ENCODE data around the gene IL1F10.
"Not testable (repeated sequence)": the region's sequence is repeated elsewhere in the genome, so short reads cannot be mapped to it uniquely, and the experiment has no call there.

Gene IL1F10

DNA sequence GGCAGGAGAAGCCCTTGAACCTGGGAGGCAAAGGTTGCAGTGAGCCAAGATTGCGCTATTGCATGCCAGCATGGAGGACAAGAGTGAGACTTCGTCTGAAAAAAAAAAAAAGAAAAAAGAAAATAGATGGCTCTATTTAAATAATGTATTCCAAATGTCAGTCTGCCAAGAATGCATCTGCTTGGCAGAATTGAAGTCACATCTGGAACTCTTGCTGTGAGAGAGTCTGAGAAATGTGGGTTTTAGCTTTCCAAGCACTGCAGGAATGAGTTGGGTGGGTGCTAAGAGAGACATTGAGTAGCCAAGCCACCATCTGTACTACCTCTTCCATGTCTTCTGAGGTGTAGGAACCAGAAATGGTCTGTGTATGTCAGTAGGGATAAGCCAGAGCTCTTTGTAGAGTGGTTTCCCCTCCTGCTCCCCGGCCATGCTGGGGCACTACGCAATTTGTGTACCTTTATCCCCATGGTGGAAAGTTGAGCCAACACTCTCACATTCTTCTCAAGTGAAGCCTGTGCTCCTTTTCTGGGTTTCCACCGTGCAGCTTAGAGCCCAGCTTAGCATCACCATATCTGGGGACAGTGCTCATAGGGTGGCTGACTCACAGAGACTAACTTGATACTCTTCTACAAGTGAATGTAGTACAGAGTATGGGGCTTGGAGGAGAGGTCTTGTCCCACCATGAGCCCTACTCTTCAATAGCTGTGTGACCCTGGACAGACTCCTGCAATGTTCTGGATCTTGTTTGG is 25.3 kb downstream of the IL1F10 start (continued):
- TF ChIP-seq, protein P1, sequence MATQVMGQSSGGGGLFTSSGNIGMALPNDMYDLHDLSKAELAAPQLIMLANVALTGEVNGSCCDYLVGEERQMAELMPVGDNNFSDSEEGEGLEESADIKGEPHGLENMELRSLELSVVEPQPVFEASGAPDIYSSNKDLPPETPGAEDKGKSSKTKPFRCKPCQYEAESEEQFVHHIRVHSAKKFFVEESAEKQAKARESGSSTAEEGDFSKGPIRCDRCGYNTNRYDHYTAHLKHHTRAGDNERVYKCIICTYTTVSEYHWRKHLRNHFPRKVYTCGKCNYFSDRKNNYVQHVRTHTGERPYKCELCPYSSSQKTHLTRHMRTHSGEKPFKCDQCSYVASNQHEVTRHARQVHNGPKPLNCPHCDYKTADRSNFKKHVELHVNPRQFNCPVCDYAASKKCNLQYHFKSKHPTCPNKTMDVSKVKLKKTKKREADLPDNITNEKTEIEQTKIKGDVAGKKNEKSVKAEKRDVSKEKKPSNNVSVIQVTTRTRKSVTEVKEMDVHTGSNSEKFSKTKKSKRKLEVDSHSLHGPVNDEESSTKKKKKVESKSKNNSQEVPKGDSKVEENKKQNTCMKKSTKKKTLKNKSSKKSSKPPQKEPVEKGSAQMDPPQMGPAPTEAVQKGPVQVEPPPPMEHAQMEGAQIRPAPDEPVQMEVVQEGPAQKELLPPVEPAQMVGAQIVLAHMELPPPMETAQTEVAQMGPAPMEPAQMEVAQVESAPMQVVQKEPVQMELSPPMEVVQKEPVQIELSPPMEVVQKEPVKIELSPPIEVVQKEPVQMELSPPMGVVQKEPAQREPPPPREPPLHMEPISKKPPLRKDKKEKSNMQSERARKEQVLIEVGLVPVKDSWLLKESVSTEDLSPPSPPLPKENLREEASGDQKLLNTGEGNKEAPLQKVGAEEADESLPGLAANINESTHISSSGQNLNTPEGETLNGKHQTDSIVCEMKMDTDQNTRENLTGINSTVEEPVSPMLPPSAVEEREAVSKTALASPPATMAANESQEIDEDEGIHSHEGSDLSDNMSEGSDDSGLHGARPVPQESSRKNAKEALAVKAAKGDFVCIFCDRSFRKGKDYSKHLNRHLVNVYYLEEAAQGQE (tag by site-specific recombination; IDR thresholded peaks at IDR 0.05): no peak
- TF ChIP-seq ZBTB48 (tag by site-specific recombination; IDR thresholded peaks at IDR 0.05): no peak

- Histone ChIP-seq H3K4me1 (ENCODE audit: control insufficient read depth, insufficient read depth, low read length) (no peaks in the 10 kb centered on the region), H3K9me3 (ENCODE audit: control insufficient read depth, insufficient read depth, low read depth, low read length) (no peaks in the 10 kb centered on the region), H3K36me3 (ENCODE audit: control insufficient read depth in 2 of 2, insufficient read depth in 1 of 2, low read length in 2 of 2) (no peaks in the 10 kb centered on the region), H3K4me3 (ENCODE audit: low read depth, low read length) (no peak overlapping the region), H3K27ac (ENCODE audit: extremely low read depth, low read depth, low read length) (no peak overlapping the region)
- TF ChIP-seq KLF17 (tag by site-specific recombination; IDR thresholded peaks at IDR 0.05): no peak
- no peak for TF ChIP-seq ZNF530 (tag by site-specific recombination; IDR thresholded peaks at IDR 0.05; ENCODE audit: low read depth)
- TF ChIP-seq PRDM1 (tag by site-specific recombination; IDR thresholded peaks at IDR 0.05): no peak
- TF ChIP-seq ZNF513 (tag by site-specific recombination; IDR thresholded peaks at IDR 0.05): no peak
- TF ChIP-seq ZNF211 (tag by site-specific recombination; IDR thresholded peaks at IDR 0.05; ENCODE audit: low read depth): no peak
- TF ChIP-seq KLF8 (tag by site-specific recombination; IDR thresholded peaks at IDR 0.05): no peak
- TF ChIP-seq ZNF514 (tag by site-specific recombination; IDR thresholded peaks at IDR 0.05): no peak
- TF ChIP-seq, protein P2, sequence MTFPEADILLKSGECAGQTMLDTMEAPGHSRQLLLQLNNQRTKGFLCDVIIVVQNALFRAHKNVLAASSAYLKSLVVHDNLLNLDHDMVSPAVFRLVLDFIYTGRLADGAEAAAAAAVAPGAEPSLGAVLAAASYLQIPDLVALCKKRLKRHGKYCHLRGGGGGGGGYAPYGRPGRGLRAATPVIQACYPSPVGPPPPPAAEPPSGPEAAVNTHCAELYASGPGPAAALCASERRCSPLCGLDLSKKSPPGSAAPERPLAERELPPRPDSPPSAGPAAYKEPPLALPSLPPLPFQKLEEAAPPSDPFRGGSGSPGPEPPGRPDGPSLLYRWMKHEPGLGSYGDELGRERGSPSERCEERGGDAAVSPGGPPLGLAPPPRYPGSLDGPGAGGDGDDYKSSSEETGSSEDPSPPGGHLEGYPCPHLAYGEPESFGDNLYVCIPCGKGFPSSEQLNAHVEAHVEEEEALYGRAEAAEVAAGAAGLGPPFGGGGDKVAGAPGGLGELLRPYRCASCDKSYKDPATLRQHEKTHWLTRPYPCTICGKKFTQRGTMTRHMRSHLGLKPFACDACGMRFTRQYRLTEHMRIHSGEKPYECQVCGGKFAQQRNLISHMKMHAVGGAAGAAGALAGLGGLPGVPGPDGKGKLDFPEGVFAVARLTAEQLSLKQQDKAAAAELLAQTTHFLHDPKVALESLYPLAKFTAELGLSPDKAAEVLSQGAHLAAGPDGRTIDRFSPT (tag by site-specific recombination; IDR thresholded peaks at IDR 0.05): no peak
- no peak for TF ChIP-seq GLIS1 (tag by site-specific recombination; IDR thresholded peaks at IDR 0.05)
- TF ChIP-seq ZNF16 (tag by site-specific recombination; IDR thresholded peaks at IDR 0.05; ENCODE audit: low read depth): no peak
- TF ChIP-seq ZNF350 (tag by site-specific recombination; IDR thresholded peaks at IDR 0.05): no peak
- TF ChIP-seq ZNF747 (tag by site-specific recombination; IDR thresholded peaks at IDR 0.05): no peak
- no peak for TF ChIP-seq EGR2 (tag by site-specific recombination; IDR thresholded peaks at IDR 0.05; ENCODE audit: low read depth)
- no peak for TF ChIP-seq ZNF274 (IDR thresholded peaks at IDR 0.05; ENCODE audit: low read length)
- no peak for TF ChIP-seq ZNF274 (tag by site-specific recombination; IDR thresholded peaks at IDR 0.05; ENCODE audit: borderline replicate concordance)
- POLR2A ChIA-PET: no interaction called here
- CTCF ChIA-PET: interaction anchor here (0.9 kb wide), 1 partner anchor 10 kb away, joined by 4 read pairs; no protein-coding TSS in a partner anchor
These were observed 25.8 kb downstream of the IL1F10 start for GRCh38 chr2:113093613-113093977.

- POLR2A ChIA-PET; H3K36me3 ChIP-seq (ENCODE audit: control insufficient read depth in 2 of 2, insufficient read depth in 1 of 2, low read length in 2 of 2); H3K4me1 ChIP-seq (ENCODE audit: control insufficient read depth, insufficient read depth, low read length); H3K9me3 ChIP-seq (ENCODE audit: control insufficient read depth, insufficient read depth, low read depth, low read length); H3K27ac ChIP-seq (ENCODE audit: extremely low read depth, low read depth, low read length); H3K4me3 ChIP-seq (ENCODE audit: low read depth, low read length): not testable (repeated sequence)
- CTCF ChIA-PET: interaction anchor here (1.1 kb wide), 1 partner anchor 13 kb away, joined by 3 read pairs; no protein-coding TSS in a partner anchor
These were observed 28.5 kb downstream of the IL1F10 start for GRCh38 chr2:113096306-113096705.

DNA sequence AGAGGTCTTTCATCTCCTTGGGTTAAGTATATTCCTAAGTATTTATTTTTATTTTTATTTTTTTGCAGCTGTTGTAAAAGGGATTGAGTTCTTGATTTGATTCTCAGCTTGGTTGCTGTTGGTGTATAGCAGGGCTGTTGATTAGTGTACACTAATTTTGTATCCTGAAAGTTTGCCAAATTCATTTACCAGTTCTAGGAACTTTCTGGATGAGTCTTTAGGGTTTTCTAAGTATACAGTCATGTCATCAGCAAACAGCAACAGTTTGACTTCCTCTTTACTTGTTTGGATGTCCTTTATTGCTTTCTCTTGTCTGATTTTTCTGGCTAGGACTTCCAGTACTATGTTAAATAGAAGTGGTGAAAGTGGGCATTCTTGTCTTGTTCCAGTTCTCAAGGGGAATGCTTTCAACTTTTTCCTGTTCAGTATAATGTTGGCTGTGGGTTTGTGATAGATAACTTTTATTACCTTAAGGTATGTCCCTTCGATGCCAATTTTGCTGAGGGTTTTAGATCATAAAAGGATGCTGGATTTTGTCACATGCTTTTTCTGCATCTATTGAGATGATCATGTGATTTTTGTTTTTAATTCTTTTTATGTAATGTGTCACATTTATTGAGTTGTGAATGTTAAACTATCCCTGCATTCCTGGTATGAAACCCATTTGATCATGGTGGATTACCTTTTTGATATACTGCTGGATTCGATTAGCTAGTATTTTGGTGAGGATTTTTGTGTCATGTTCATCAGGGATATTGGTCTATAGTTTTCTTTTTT is 29.3 kb downstream of the IL1F10 start:
- CTCF ChIA-PET: interaction anchor here (0.7 to 1.5 kb wide), 4 partner anchors 13 to 159 kb away, joined by 3 to 5 read pairs (median 3); no protein-coding TSS in a partner anchor
- H3K9me3 ChIP-seq (ENCODE audit: control insufficient read depth, insufficient read depth, low read depth, low read length); H3K27ac ChIP-seq (ENCODE audit: extremely low read depth, low read depth, low read length); POLR2A ChIA-PET; H3K4me3 ChIP-seq (ENCODE audit: low read depth, low read length); H3K4me1 ChIP-seq (ENCODE audit: control insufficient read depth, insufficient read depth, low read length); H3K36me3 ChIP-seq (ENCODE audit: control insufficient read depth in 2 of 2, insufficient read depth in 1 of 2, low read length in 2 of 2): not testable (repeated sequence)
